HG02610 (cell line): Measurements from ENCODE around the gene OXGR1.

Experiments used
- ATAC-seq: cut with Tn5 transposase; IDR thresholded peaks from one replicate; pipeline ENCODE4 v1.9.1; 2021; ENCODE audit warnings: mild to moderate bottlenecking, moderate library complexity; ENCODE audit not compliant: unreplicated experiment

Gene OXGR1

GRCh38 chr13:96966415-96967102 lies 27.7 kb downstream of the OXGR1 start:
- ATAC-seq, result no peak

DNA sequence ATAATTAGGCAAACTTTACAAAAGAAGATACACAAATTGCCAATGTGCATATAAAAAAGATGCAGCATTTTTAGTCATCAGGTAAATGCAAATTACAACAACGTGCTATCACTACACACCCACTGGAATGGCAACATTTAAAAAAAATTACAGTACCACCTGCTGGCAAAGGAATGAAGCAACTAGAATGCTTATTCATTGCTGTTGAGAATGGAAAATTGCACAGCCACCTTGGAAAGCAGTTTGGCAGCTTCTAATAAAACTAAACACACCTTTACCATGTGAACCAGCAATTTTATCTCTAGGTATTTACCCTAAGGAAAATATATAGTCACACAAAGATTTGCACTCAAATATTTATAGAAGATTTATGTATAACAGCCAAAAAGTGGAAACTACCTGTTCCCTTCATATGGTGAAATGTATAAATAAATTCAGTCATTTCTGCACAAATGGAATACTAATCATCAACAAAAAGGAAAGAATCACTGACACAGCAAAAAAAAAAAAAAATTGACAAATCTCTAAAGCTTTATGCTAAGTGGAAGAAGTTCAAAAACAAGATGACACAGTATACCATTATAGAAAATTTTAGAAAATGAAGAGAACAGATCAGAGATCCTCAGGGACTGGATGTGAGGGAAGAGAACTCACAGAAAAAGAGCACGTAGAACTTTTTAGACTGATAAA lies 30.3 kb downstream of the OXGR1 start:
- no peak for ATAC-seq

GRCh38 chr13:96960379-96960778 lies 33.9 kb downstream of the OXGR1 start:
- ATAC-seq, result no peak

- ATAC-seq, result no peak
These were observed 35.9 kb downstream of the OXGR1 start for GRCh38 chr13:96958286-96958891.

GRCh38 chr13:96952595-96952994 lies 41.7 kb downstream of the OXGR1 start:
- ATAC-seq, result no peak

DNA sequence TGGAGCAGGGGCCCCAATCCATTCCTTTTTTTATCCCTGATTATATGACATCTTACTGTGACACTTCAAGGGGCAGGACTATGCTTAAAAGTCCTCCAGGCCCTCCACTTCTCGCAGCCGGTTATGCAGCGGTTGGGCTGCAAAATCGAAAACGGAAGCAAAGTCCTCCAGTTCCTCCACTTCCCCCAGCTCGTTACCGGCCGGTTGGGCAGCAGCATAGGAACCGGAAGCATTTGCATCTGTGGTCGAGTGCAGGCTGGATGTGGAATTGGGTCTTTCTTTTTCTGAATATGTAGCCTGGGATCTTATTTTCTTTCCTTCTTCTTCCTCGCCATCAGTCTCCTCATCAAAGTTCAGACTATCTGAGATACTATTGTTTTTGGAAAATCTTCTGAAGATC lies 46.1 kb downstream of the OXGR1 start:
- no peak for ATAC-seq

- no peak for ATAC-seq
These were observed 46.8 kb downstream of the OXGR1 start for GRCh38 chr13:96947343-96947910.

- no peak for ATAC-seq
These were observed 47.5 kb downstream of the OXGR1 start for GRCh38 chr13:96946709-96947311.

DNA sequence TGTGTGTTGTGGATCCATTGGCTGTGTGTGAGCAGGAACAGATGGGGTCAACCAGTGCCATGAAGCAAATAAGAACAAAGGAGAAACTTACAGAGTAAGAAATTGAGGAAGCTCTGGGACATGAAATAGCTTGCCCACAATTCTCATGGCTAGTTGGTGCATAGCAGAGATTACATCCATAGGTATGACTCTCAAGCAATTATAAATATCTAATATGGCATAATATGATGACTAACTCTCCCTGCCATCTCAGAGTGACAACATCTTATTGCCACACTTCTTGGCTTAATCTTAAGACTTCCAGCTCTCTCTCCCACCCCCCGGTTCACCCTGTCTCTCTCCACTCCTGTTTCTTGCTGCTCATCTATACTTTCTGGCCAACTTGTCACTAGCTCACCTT lies 53.3 kb downstream of the OXGR1 start:
- ATAC-seq, result no peak

DNA sequence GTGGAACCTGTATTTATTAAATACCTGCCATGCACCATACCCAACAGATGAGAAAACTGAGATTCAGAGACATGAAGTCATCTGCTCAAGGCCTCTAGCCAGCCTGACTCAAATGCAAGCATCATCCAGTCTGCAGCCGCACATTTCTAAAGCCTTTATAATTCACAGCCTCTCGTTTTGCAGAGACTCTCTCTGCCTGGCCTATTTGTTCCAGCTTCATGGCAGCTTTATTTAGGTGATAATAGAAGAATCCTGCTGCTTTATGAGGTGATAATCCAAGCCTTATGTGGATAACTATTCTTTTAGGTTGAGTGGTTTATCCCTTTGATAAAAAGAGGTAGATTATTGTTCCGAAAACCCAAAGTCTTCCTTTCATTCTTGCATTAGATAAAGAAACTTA lies 58.4 kb downstream of the OXGR1 start:
- ATAC-seq, result no peak
